VCaP (cell line): Measurements from ENCODE around the gene UST.

ENCODE experiments used
- H3K27ac ChIP-seq: fragments of 450-650 bp; 2 replicates; pipeline ENCODE4 v1.5.1; 2017
- TF ChIP-seq, protein P1 (sequence below): fragments of 450-650 bp; conservative IDR thresholded peaks from 2 replicates; pipeline ENCODE4 v1.5.1; 2017; ENCODE audit warnings: mild to moderate bottlenecking, moderate library complexity

Gene UST

DNA sequence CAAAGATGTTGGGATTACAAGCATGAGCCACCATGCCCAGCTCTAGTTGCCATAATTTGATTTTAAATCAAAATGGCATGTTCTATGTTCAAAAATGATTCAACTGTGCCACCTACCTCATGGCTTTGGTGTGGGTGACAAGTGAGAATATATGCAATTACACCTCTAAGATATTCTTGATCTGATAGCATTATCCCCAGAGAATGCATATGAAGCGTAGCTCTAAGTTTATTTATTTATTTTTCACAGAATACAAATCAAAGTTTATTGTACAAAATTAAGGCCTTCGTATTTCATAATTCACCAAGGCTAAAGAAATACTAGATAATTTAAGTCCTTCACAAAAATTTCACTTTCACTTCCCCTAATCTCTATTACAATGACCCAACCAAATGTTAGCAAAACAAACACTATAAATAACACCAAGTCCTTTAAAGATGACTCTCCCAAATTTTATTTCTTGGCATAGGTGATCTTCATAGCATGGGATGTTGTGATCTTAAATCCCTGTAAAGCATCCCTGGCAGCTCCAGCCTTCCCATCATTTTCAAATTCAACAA lies 364.8 kb downstream of the UST start:
- no peak overlapping the region; the same call in 1 of the 2 replicates for H3K27ac ChIP-seq
- TF ChIP-seq, protein P1, sequence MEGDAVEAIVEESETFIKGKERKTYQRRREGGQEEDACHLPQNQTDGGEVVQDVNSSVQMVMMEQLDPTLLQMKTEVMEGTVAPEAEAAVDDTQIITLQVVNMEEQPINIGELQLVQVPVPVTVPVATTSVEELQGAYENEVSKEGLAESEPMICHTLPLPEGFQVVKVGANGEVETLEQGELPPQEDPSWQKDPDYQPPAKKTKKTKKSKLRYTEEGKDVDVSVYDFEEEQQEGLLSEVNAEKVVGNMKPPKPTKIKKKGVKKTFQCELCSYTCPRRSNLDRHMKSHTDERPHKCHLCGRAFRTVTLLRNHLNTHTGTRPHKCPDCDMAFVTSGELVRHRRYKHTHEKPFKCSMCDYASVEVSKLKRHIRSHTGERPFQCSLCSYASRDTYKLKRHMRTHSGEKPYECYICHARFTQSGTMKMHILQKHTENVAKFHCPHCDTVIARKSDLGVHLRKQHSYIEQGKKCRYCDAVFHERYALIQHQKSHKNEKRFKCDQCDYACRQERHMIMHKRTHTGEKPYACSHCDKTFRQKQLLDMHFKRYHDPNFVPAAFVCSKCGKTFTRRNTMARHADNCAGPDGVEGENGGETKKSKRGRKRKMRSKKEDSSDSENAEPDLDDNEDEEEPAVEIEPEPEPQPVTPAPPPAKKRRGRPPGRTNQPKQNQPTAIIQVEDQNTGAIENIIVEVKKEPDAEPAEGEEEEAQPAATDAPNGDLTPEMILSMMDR: no peak

DNA sequence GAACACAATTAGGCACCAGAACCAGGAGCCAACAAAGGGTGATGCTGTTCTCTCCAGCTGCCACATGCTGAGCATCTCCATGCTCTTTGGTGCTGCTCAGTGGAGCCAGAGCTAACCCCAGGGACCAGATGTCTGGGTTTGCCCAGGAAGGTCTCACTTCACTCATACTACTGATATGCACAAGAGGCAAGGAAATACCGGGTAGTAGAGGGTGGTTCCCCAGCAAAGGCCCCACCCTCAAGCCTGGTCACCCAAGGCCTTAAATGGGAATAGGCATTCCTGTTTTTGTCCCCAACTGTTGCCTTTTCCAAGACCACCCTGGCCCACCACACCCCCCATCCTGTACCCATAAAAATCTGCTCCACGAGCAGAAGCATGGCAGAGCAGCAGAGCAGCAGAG lies 366.1 kb downstream of the UST start:
- no peak overlapping the region; the same call in 1 of the 2 replicates for H3K27ac ChIP-seq
- TF ChIP-seq, protein P1: no peak

DNA sequence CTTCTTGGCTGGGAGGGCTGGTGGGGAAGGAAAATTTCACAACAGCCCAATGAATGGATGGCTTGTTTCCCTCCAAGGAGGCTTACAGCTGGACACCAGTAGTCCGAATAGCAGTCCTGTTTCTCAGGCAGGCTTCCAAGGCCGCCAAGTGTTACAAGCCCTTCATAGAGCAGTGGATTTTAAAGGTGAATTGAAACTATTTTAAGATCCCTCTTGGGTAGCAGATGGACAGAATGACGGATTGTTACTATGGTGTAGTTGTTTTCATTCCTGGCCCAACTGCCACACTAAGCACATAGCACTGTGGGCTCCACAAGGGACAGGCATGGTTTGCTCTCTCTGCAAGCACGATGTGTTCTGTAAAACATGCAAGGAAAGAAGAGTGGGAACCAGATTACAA lies 367.3 kb downstream of the UST start:
- TF ChIP-seq, protein P1: no peak
- no peak overlapping the region for H3K27ac ChIP-seq

DNA sequence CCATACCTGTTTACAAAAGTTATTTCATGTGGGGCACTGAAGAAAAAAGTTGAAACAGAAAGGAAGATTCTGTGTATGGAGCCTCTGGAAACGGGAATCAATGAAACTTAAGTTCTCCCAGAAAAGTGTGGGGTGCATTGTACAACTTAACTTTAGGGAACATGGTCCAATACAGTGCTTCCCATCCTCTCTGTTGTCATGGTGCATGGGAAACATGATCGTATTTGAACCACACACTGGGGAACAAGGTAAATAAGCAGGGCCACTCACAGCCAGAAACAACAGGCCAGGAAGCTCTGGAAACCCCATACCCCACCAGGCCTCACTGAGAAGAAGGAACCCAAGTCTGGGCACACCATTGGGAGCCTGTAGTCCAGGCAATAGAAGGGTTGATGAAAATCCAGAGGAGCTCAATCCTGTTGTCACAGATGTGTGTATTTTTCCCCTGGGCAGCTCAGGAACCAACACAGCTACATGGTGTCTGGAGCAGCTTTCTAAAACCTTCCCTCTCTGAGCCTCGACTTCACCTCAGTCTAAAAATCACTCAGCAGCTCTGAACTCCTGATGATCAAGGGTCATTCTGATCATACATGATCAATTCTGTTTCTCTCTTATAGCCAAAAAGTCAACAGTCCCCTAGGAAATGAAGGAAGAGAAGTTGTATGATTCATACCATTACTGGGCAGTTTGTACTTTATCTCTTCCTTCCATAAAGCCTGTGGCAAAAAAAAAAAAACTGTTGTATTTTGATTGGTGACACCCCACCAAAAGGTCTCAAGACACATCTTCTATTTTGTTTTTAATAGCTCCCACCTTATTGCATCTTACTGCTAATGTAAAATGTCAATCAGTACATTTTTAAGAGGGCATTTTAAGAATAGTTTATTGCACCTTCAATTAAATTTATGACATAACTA lies 372.2 kb downstream of the UST start:
- TF ChIP-seq, protein P1: no peak
- H3K27ac ChIP-seq: no peak overlapping the region

DNA sequence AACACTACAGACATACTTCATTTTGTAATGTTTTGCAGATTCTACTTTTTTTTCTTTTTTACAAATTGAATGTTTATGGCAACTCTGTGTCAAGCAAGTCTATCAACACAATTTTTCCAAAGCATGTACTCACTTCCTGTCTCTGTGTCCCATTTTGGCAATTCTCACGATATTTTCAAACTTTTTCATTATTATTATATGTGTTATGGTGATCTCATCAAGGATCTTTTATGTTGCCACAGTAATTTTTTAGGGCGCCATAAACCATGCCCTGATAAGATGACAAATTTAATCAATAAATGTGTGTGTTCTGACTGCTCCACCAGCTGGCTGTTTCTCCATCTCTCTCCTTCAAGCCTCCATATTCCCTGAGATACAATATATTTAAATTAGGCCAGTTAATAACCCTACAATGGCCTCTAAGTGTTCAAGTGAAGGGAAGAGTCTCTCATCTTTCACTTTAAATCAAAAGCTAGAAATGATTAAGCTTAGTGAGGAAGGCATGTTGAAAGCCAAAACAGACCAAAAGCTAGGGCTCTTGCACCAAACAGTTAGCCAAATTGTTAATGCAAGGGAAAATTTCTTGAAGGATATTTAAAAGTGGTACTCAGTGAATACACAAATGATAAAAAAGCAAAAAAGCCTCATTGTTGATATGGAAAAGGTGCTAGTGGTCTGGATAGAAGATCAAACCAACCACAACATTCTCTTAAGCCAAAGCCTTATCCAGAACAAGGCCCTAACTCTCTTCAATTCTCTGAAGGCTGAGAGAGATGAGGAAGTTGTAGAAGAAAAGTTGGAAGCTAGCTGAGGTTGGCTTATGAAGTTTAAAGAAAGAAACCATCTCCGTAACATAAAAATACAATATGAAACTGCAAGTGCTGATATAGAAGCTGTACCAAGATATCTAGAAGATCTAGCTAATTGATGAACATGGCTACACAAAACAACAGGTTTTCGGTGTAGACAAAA lies 376.3 kb downstream of the UST start:
- no peak overlapping the region for H3K27ac ChIP-seq
- TF ChIP-seq, protein P1: no peak

DNA sequence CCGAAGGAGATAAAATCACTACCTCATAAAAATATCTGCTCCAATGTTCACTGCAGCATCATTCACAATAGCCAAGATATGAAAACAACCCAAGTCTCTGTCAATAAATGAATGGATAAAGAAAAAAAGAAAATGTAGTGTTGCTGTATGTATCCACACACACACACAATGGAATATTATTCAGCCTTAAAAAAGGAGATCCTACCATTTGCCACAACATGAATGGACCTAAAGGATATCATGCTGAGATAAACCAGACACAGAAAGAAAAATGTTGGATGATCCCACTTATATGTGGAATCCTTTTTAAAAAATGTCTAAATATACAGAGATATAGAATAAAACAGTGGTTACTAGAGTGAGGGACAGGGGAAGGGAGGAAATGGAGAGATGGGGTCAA lies 378.5 kb downstream of the UST start:
- TF ChIP-seq, protein P1: no peak
- H3K27ac ChIP-seq: no peak overlapping the region
